GM12891 (cell line): Measurements from ENCODE around the gene CABCOCO1.

Experiments used
- POLR2A ChIP-seq: IDR thresholded peaks from 2 replicates; pipeline ENCODE4 v1.6.1; 2011; ENCODE audit warnings: low read depth, low read length, control low read depth
- POLR2AphosphoS5 ChIP-seq: IDR thresholded peaks from 2 replicates; pipeline ENCODE4 v1.6.1; 2011; ENCODE audit warnings: low read depth, low read length, control low read depth
- SPI1 ChIP-seq: IDR thresholded peaks from 2 replicates; pipeline ENCODE4 v1.6.1; 2011; ENCODE audit warnings: low read depth, low read length, control low read depth
- TAF1 ChIP-seq: IDR thresholded peaks from 2 replicates; pipeline ENCODE4 v1.6.1; 2011; ENCODE audit warnings: low read depth, low read length, control low read depth

GRCh38 chr10:61775111-61775510 lies 112.4 kb downstream of the CABCOCO1 start:
- no peak for TF ChIP-seq POLR2A
- no peak for TF ChIP-seq TAF1
- no peak for TF ChIP-seq SPI1
- TF ChIP-seq POLR2AphosphoS5: no peak
